HG03108 (cell line): ENCODE results near the gene BAIAP2L1.
A peak's percentile ranks its signal among the peaks of the same experiment; 100 is the strongest.
"Not testable (repeated sequence)": the region's sequence is repeated elsewhere in the genome, so short reads cannot be mapped to it uniquely, and the experiment has no call there.

Experiments used
- ATAC-seq: cut with Tn5 transposase; IDR thresholded peaks from one replicate; pipeline ENCODE4 v1.9.1; 2021; ENCODE audit warnings: moderate library complexity; ENCODE audit not compliant: unreplicated experiment

BAIAP2L1 gene

GRCh38 chr7:98400542-98401340 lies at the start of gene BAIAP2L1:
TSS of gene BAIAP2L1 (minus strand) at chr7:98401090. CDS start at chr7:98400852, 238 bp downstream.
- peak; percentile 90 for ATAC-seq

GRCh38 chr7:98448766-98449165 lies 47.9 kb upstream of the BAIAP2L1 start:
- no peak for ATAC-seq

GRCh38 chr7:98440992-98441391 lies 40.1 kb upstream of the BAIAP2L1 start:
- not testable (repeated sequence) for ATAC-seq

GRCh38 chr7:98439484-98439883 lies 38.6 kb upstream of the BAIAP2L1 start:
- no peak for ATAC-seq

- ATAC-seq: no peak
Measured at GRCh38 chr7:98434087-98434486, 33.2 kb upstream of the BAIAP2L1 start.

- no peak for ATAC-seq
Measured at GRCh38 chr7:98429799-98430198, 28.9 kb upstream of the BAIAP2L1 start.

- no peak for ATAC-seq
Measured at GRCh38 chr7:98423043-98423442, 22.2 kb upstream of the BAIAP2L1 start.

- ATAC-seq: no peak
Measured at GRCh38 chr7:98420966-98421612, 20.2 kb upstream of the BAIAP2L1 start.

- ATAC-seq: not testable (repeated sequence)
Measured at GRCh38 chr7:98419988-98420387, 19.1 kb upstream of the BAIAP2L1 start.

GRCh38 chr7:98419316-98419691 lies 18.4 kb upstream of the BAIAP2L1 start:
- not testable (repeated sequence) for ATAC-seq

- ATAC-seq: no peak
Measured at GRCh38 chr7:98418636-98419315, 17.9 kb upstream of the BAIAP2L1 start.

- no peak for ATAC-seq
Measured at GRCh38 chr7:98418271-98418635, 17.4 kb upstream of the BAIAP2L1 start.

GRCh38 chr7:98417604-98418270 lies 16.8 kb upstream of the BAIAP2L1 start:
- ATAC-seq: not testable (repeated sequence)

GRCh38 chr7:98414205-98414900 lies 13.5 kb upstream of the BAIAP2L1 start:
- no peak for ATAC-seq

- ATAC-seq: not testable (repeated sequence)
Measured at GRCh38 chr7:98413655-98414054, 12.8 kb upstream of the BAIAP2L1 start.

- no peak for ATAC-seq
Measured at GRCh38 chr7:98409843-98410242, 9.0 kb upstream of the BAIAP2L1 start.

GRCh38 chr7:98408146-98408545 lies 7.3 kb upstream of the BAIAP2L1 start:
- ATAC-seq: not testable (repeated sequence)

- no peak for ATAC-seq
Measured at GRCh38 chr7:98406827-98407226, 5.9 kb upstream of the BAIAP2L1 start.

- ATAC-seq: no peak
Measured at GRCh38 chr7:98404840-98405239, 4.0 kb upstream of the BAIAP2L1 start.

GRCh38 chr7:98399890-98400541 lies 874 bp downstream of the BAIAP2L1 start:
- ATAC-seq: no peak
